Gastrocnemius medialis (tissue), 4 donors: Measurements from ENCODE around the gene PRPF19. TPM values are rescaled to one million over a fixed set of nuclear protein-coding genes. Genes with fewer than 3 reads are reported as not detected.
A peak's percentile ranks its signal among the peaks of the same experiment; 100 is the strongest.

ENCODE experiments used
- ATAC-seq, 2 donors: fragments of 150-250 bp; one replicate each; pipeline ENCODE4 v1.9.1; 2016
- DNase-seq, 2 donors: peaks; one replicate each; pipeline ENCODE4 v3.0.0-alpha.2; 2019
- H3K27ac ChIP-seq, 4 donors: fragments of 200-600 bp; sonication (generic); 1 replicate in 1 of 4; 2 replicates in 3 of 4; pipeline ENCODE4 v1.5.1; 2016 to 2018; ENCODE audit warnings: mild to moderate bottlenecking in 2 of 4, moderate library complexity in 1 of 4
- H3K27me3 ChIP-seq, 3 donors: fragments of 200-600 bp; sonication (generic) in 2 of 3; 1 replicate in 1 of 3; 2 replicates in 2 of 3; pipeline versions ENCODE4 v1.5.1 to v1.6.0; 2016 to 2019; ENCODE audit warnings: mild to moderate bottlenecking in 1 of 3, moderate library complexity in 1 of 3
- H3K36me3 ChIP-seq, 2 donors: fragments of 200-600 bp; sonication (generic) in 1 of 2; one replicate each; pipeline ENCODE4 v1.5.1; 2017 to 2018
- H3K4me1 ChIP-seq, 2 donors: fragments of 200-600 bp; sonication (generic) in 1 of 2; one replicate each; pipeline ENCODE4 v1.5.1; 2016 to 2017; ENCODE audit warnings: mild to moderate bottlenecking in 2 of 2
- H3K4me3 ChIP-seq, 4 donors: fragments of 200-600 bp; sonication (generic) in 3 of 4; 1 replicate in 1 of 4; 2 replicates in 3 of 4; pipeline ENCODE4 v1.5.1; 2016 to 2019; ENCODE audit warnings: mild to moderate bottlenecking in 2 of 4
- H3K9me3 ChIP-seq, 3 donors: fragments of 200-600 bp; sonication (generic) in 2 of 3; 1 replicate in 1 of 3; 2 replicates in 2 of 3; pipeline ENCODE4 v1.5.1; 2016 to 2019
- POLR2A ChIP-seq, 2 donors: fragments of 450-650 bp; IDR thresholded peaks; one replicate each; pipeline ENCODE4 v1.6.1; 2017; ENCODE audit warnings: antibody characterized with exemption in 2 of 2, mild to moderate bottlenecking in 2 of 2, moderate library complexity in 2 of 2
- in situ Hi-C, 4 donors: fragments of 200-750 bp; cut with MboI; loops; one replicate each; pipeline versions ENCODE4 v1.15.0 to v1.8.0; 2017; ENCODE audit warnings: low sequenced_read_pairs in 4 of 4
- intact Hi-C: fragments of 100-400 bp; cut with DNase I; formaldehyde crosslinking; loops from one replicate; pipeline ENCODE4 v1.15.1; 2023; ENCODE audit warnings: low total_unique reads
- total RNA-seq, 4 donors: library from RNA; depleted of rRNA; stranded (reverse); fragments of >200 nt; gene quantifications; one replicate each; pipeline versions ENCODE4 v1.1.0 to v1.2.3, GENCODE V29; 2016
- TF ChIP-seq, protein P1 (sequence below), 5 experiments: fragments of 450-650 bp in 3 of 5; fragments of 200-600 bp in 2 of 5; sonication (generic) in 2 of 5; IDR thresholded peaks in 4 of 5; conservative IDR thresholded peaks in 1 of 5; 1 replicate in 4 of 5; 2 replicates in 1 of 5; pipeline ENCODE4 v1.5.1; 2016 to 2019; ENCODE audit warnings: antibody characterized with exemption in 5 of 5, mild to moderate bottlenecking in 3 of 5, moderate library complexity in 3 of 5

PRPF19 gene
- total RNA-seq, 4 donors from 2014 or later, result 55.5 to 75.6 (median 71.9) TPM

GRCh38 chr11:60917267-60917666, 10.9 kb upstream of the PRPF19 start:
- Histone ChIP-seq H3K9me3 (no peaks in the 10 kb centered on the region), H3K4me1 (peaks cover 60 to 64% of the 10 kb centered on the region in 2 donors), H3K27ac (peak overlapping the region; percentile 64 to 96 (median 93)), H3K27me3 (no peaks in the 10 kb centered on the region), H3K36me3 (peaks cover 0 to 28% of the 10 kb centered on the region in 2 donors), H3K4me3 (no peak overlapping the region)
- intact Hi-C loops (no loop called here), in situ Hi-C loops (loop anchor here in 1 of 4 donors (25.0 kb wide), 1 partner anchor 245 kb away; the partner anchor contains the start of gene VPS37C)
- ATAC-seq (peak; percentile 51 to 62), DNase-seq (peak in 1 of 2 donors; percentile 59)
- TF ChIP-seq, protein P1, sequence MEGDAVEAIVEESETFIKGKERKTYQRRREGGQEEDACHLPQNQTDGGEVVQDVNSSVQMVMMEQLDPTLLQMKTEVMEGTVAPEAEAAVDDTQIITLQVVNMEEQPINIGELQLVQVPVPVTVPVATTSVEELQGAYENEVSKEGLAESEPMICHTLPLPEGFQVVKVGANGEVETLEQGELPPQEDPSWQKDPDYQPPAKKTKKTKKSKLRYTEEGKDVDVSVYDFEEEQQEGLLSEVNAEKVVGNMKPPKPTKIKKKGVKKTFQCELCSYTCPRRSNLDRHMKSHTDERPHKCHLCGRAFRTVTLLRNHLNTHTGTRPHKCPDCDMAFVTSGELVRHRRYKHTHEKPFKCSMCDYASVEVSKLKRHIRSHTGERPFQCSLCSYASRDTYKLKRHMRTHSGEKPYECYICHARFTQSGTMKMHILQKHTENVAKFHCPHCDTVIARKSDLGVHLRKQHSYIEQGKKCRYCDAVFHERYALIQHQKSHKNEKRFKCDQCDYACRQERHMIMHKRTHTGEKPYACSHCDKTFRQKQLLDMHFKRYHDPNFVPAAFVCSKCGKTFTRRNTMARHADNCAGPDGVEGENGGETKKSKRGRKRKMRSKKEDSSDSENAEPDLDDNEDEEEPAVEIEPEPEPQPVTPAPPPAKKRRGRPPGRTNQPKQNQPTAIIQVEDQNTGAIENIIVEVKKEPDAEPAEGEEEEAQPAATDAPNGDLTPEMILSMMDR (IDR thresholded peaks at IDR 0.05 in 4 of 5, conservative IDR thresholded peaks at IDR 0.05 in 1 of 5), result no peak
- no peak for TF ChIP-seq POLR2A (IDR thresholded peaks at IDR 0.05)

DNA sequence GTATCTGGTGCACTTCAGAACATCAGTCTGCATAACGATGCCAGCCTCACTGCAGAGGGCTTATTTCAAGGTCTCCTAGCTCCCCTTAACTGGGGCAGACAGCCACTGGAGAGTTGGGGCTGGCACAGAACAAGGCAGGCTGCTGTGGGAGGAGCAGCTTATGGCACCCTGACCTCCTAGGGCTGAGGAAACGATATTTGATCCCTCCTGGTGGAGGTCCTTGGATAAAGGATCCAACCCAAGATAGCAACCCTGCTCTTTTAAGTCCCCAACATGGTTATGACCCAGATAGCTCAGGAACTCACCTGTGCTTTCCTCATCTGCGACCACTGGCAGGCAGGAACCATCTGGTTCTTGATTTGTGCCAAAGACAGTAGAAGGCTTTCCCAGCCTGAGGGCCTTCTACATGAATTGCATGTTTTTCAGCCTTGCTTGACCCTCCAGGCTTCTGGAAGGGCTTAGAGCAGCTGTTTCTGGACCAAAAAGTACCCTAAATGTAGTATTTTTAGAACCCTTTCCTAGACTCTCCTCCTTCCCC, 10.4 kb upstream of the PRPF19 start:
- Histone ChIP-seq H3K36me3 (peaks cover 0 to 23% of the 10 kb centered on the region in 2 donors), H3K4me1 (peaks cover 60 to 64% of the 10 kb centered on the region in 2 donors), H3K27me3 (no peaks in the 10 kb centered on the region), H3K4me3 (no peak overlapping the region), H3K9me3 (no peaks in the 10 kb centered on the region), H3K27ac (peak overlapping the region; percentile 64 to 96 (median 93))
- TF ChIP-seq, protein P1 (IDR thresholded peaks at IDR 0.05 in 4 of 5, conservative IDR thresholded peaks at IDR 0.05 in 1 of 5), result no peak
- no peak for TF ChIP-seq POLR2A (IDR thresholded peaks at IDR 0.05)
- intact Hi-C loops (no loop called here), in situ Hi-C loops (loop anchor here in 1 of 4 donors (25.0 kb wide), 1 partner anchor 246 kb away; the partner anchor contains the start of gene VPS37C)
- DNase-seq (no peak), ATAC-seq (no peak)

DNA sequence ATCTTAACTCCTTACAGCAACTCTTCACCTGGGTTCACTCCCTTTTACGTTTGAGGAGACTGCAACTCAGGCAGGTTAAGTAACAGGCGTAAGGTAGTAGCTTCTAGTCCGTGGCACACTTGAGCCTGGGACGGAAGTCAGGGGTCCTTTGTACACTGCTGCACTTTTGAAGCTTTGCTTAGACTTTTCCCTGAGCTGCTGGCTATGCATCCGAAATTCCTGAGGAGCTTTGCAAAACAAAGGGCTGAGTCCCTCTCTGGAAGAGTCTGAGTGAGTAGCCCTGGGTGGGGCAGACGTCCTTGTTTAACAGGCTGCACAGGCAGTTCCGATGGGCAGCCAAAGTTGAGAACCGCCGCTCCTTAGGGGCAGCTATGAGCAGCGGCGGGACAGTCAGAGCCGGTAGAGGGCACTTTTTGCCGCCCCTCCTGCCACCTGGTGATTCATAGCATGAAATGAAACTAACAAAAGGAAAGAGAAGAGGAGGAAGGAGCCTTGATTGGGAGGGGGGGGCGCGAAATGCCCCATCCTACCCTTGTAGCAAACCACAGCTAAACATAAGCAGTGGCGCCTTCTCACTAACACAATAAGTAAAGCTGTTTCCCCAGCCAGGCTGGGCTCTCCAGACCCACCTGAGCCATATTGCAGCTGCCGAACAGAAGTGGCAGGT, 9.0 kb upstream of the PRPF19 start:
- Histone ChIP-seq H3K27ac (peak overlapping the region; percentile 93 to 98 (median 94)), H3K9me3 (no peaks in the 10 kb centered on the region), H3K4me3 (peak overlapping the region; percentile 82 to 88 (median 84)), H3K36me3 (peaks cover 0 to 9% of the 10 kb centered on the region in 2 donors), H3K27me3 (no peaks in the 10 kb centered on the region), H3K4me1 (peaks cover 60 to 64% of the 10 kb centered on the region in 2 donors)
- intact Hi-C loops (no loop called here), in situ Hi-C loops (loop anchor here in 1 of 4 donors (25.0 kb wide), 1 partner anchor 247 kb away; the partner anchor contains the start of gene VPS37C)
- ATAC-seq (peak; percentile 23 to 27), DNase-seq (peak; percentile 41 to 69)
- TF ChIP-seq, protein P1 (IDR thresholded peaks at IDR 0.05 in 4 of 5, conservative IDR thresholded peaks at IDR 0.05 in 1 of 5), result peak in 2 of 5 experiments; percentile 29 to 48
- no peak for TF ChIP-seq POLR2A (IDR thresholded peaks at IDR 0.05)

- TF ChIP-seq POLR2A (IDR thresholded peaks at IDR 0.05), result no peak
- TF ChIP-seq, protein P1 (IDR thresholded peaks at IDR 0.05 in 4 of 5, conservative IDR thresholded peaks at IDR 0.05 in 1 of 5), result no peak
- DNase-seq, result peak in 1 of 2 donors; percentile 48
- H3K36me3 ChIP-seq, result peaks cover 0 to 3% of the 10 kb centered on the region in 2 donors
Measured at GRCh38 chr11:60914633-60915247, 8.4 kb upstream of the PRPF19 start.

More at GRCh38 chr11:60914633-60915247, 8.4 kb upstream of the PRPF19 start:
- H3K4me1 ChIP-seq, result peaks cover 59 to 60% of the 10 kb centered on the region in 2 donors
- intact Hi-C loops (no loop called here), in situ Hi-C loops (loop anchor here in 1 of 4 donors (25.0 kb wide), 1 partner anchor 248 kb away; the partner anchor contains the start of gene VPS37C)
- peak; percentile 19 to 28 for ATAC-seq
- H3K4me3 ChIP-seq, result peak overlapping the region; percentile 82 to 88 (median 84)
- H3K27ac ChIP-seq, result peak overlapping the region; percentile 93 to 98 (median 94)
- no peaks in the 10 kb centered on the region for H3K9me3 ChIP-seq
- H3K27me3 ChIP-seq, result no peaks in the 10 kb centered on the region
